DOHH2 (cell line): ENCODE results near the gene CLDN17.

Source experiments
- H3F3A ChIP-seq: fragments of 200-600 bp; sonication (generic), shearing (Covaris generic); 2 replicates; pipeline ENCODE4 v1.6.0; 2016; ENCODE audit warnings: antibody characterized with exemption, mild to moderate bottlenecking; ENCODE audit not compliant: control insufficient read depth, insufficient read depth
- H3K27ac ChIP-seq: fragments of 200-600 bp; sonication (generic); 2 replicates; pipeline ENCODE4 v1.5.1; 2014; ENCODE audit warnings: low read depth, mild to moderate bottlenecking, low read length, moderate library complexity
- H3K27me3 ChIP-seq: fragments of 200-600 bp; sonication (generic); 2 replicates; pipeline ENCODE4 v1.6.1; 2014; ENCODE audit warnings: mild to moderate bottlenecking, low read length, mixed read lengths; ENCODE audit not compliant: control insufficient read depth
- H3K36me3 ChIP-seq: fragments of 200-600 bp; sonication (generic); 2 replicates; pipeline ENCODE4 v1.6.1; 2014; ENCODE audit warnings: mild to moderate bottlenecking, low read length, moderate library complexity, mixed read lengths; ENCODE audit not compliant: control insufficient read depth
- H3K4me1 ChIP-seq: fragments of 200-600 bp; sonication (generic); 2 replicates; pipeline ENCODE4 v1.6.1; 2014; ENCODE audit warnings: mild to moderate bottlenecking, low read length, mixed read lengths; ENCODE audit not compliant: control insufficient read depth
- H3K4me2 ChIP-seq: fragments of 200-600 bp; sonication (generic); 2 replicates; pipeline ENCODE4 v1.6.0; 2014; ENCODE audit warnings: mild to moderate bottlenecking, low read length, moderate library complexity
- H3K4me3 ChIP-seq: fragments of 200-600 bp; sonication (generic); 2 replicates; pipeline ENCODE4 v1.5.1; 2014; ENCODE audit warnings: mild to moderate bottlenecking, low read length, mixed read lengths
- H3K79me2 ChIP-seq: fragments of 200-600 bp; sonication (generic); 2 replicates; pipeline ENCODE4 v1.6.1; 2014; ENCODE audit warnings: mild to moderate bottlenecking, low read length, mixed read lengths; ENCODE audit not compliant: control insufficient read depth
- H3K9me2 ChIP-seq: fragments of 200-600 bp; sonication (generic); replicated peaks from 2 replicates; pipeline ENCODE4 v1.6.1; 2014; ENCODE audit warnings: mild to moderate bottlenecking, low read length, mixed read lengths; ENCODE audit not compliant: control insufficient read depth
- H3K9me3 ChIP-seq: fragments of 200-600 bp; sonication (generic); 2 replicates; pipeline ENCODE4 v1.6.1; 2014; ENCODE audit warnings: antibody characterized with exemption, low read length, mixed read lengths; ENCODE audit not compliant: control insufficient read depth, insufficient read depth
- H4K20me1 ChIP-seq: fragments of 200-600 bp; sonication (generic); 2 replicates; pipeline ENCODE4 v1.6.0; 2014; ENCODE audit warnings: low read depth, mild to moderate bottlenecking, antibody characterized with exemption, low read length, moderate library complexity; ENCODE audit not compliant: control insufficient read depth, insufficient read depth
- CTCF ChIP-seq: fragments of 200-600 bp; sonication (generic); IDR thresholded peaks from one replicate; pipeline ENCODE4 v1.5.1; 2014; ENCODE audit warnings: antibody characterized with exemption, mild to moderate bottlenecking, low read depth, low read length; ENCODE audit not compliant: poor library complexity, severe bottlenecking
- EZH2phosphoT487 ChIP-seq: fragments of 200-600 bp; sonication (generic); IDR thresholded peaks from 2 replicates; pipeline ENCODE4 v1.6.1; 2017; ENCODE audit warnings: borderline replicate concordance, mild to moderate bottlenecking, antibody characterized with exemption, low read length, moderate library complexity, mixed read lengths

CLDN17 gene

GRCh38 chr21:30152792-30153191 is 13.8 kb downstream of the CLDN17 start:
- H3K4me2 ChIP-seq: no peak overlapping the region
- 0 out of 2 replicates have a peak, but pooled peaks cover 2% of the 10 kb centered on the region for H3K9me3 ChIP-seq
- H3F3A ChIP-seq: no peaks in the 10 kb centered on the region
- no peaks in the 10 kb centered on the region for H3K27me3 ChIP-seq
- H3K4me3 ChIP-seq: no peak overlapping the region
- H4K20me1 ChIP-seq: no peaks in the 10 kb centered on the region
- H3K36me3 ChIP-seq: no peaks in the 10 kb centered on the region
- TF ChIP-seq CTCF (no peak), EZH2phosphoT487 (no peak)
- no peaks in the 10 kb centered on the region for H3K9me2 ChIP-seq
- H3K27ac ChIP-seq: no peak overlapping the region
- H3K4me1 ChIP-seq: no peaks in the 10 kb centered on the region
- no peaks in the 10 kb centered on the region for H3K79me2 ChIP-seq

GRCh38 chr21:30148906-30149305 is 17.7 kb downstream of the CLDN17 start:
- H3K9me2 ChIP-seq: no peaks in the 10 kb centered on the region
- H3K79me2 ChIP-seq: no peaks in the 10 kb centered on the region
- TF ChIP-seq CTCF (no peak), EZH2phosphoT487 (no peak)
- no peaks in the 10 kb centered on the region for H3K36me3 ChIP-seq
- H3K27me3 ChIP-seq: no peaks in the 10 kb centered on the region
- no peaks in the 10 kb centered on the region for H3F3A ChIP-seq
- H4K20me1 ChIP-seq: no peaks in the 10 kb centered on the region
- H3K4me2 ChIP-seq: no peak overlapping the region
- H3K4me1 ChIP-seq: no peaks in the 10 kb centered on the region
- no peak overlapping the region for H3K27ac ChIP-seq
- no peak overlapping the region for H3K4me3 ChIP-seq
- 0 out of 2 replicates have a peak, but pooled peaks cover 2% of the 10 kb centered on the region for H3K9me3 ChIP-seq

DNA sequence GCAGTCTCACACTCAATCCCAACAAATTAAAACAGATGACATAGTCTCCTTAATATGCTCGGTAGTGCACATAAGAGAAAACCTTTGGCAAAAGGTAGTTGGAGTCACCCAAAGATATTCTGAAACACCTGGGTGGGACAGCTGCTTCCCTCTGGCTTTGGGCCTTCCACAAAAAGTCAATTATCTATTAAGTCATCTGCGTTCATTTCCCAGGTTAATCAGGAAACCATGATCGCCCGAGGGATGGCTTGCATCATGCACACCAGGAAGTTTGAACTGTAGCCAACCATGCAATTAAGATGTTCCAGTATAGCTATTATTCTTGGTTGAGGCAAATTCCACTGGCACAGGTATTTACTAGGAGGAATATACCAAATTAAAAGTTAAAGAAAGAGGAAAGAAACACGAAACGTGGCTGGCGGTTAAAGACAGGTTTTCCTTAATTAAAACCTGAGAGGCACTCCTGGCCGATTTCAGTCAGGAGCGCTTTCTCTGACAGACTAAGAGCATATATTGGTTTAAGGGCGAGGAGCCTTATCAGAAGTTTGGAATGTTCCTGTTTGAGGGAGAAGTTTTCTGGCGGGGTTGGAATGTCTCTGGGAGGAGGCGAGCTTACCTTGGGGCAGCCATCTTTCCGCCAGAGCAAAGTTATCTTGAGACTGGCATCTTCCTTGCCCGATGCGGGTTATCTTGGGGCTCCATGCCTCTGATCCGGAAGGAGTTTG is 19.9 kb downstream of the CLDN17 start:
- Histone ChIP-seq H3K9me2 (no peaks in the 10 kb centered on the region), H3K27me3 (no peaks in the 10 kb centered on the region), H4K20me1 (no peaks in the 10 kb centered on the region), H3K79me2 (no peaks in the 10 kb centered on the region), H3K9me3 (0 out of 2 replicates have a peak, but pooled peaks cover 2% of the 10 kb centered on the region), H3F3A (no peaks in the 10 kb centered on the region), H3K4me3 (no peak overlapping the region), H3K27ac (no peak overlapping the region), H3K36me3 (no peaks in the 10 kb centered on the region), H3K4me1 (no peaks in the 10 kb centered on the region), H3K4me2 (no peak overlapping the region)
- TF ChIP-seq EZH2phosphoT487 (no peak), CTCF (no peak)
